OCI-LY7 (cell line): ENCODE results near the gene NCK2. TPM values are rescaled to one million over a fixed set of nuclear protein-coding genes. Genes with fewer than 3 reads are reported as not detected.
A peak's percentile ranks its signal among the peaks of the same experiment; 100 is the strongest.
"Not testable (repeated sequence)": the region's sequence is repeated elsewhere in the genome, so short reads cannot be mapped to it uniquely, and the experiment has no call there.

ENCODE experiments used
- BruUV-seq: library from RNA; stranded (reverse); fragments of 400-500 nt; replicated peaks from 2 replicates; lab custom pipeline; 2021; lab: Mats Ljungman, UMichigan
- CTCF ChIA-PET: fragments of 300-600 bp; sonication (Branson Sonifier 250); formaldehyde crosslinking; loops from one replicate; lab custom pipeline; 2022; ENCODE audit warnings: antibody characterized with exemption; ENCODE audit not compliant: unreplicated experiment; lab: Charles Lee
- POLR2A ChIA-PET: fragments of 300-600 bp; sonication (Branson Sonifier 250); formaldehyde crosslinking; loops from one replicate; lab custom pipeline; 2022; ENCODE audit warnings: antibody characterized with exemption; lab: Charles Lee
- DNase-seq: peaks from one replicate; pipeline ENCODE4 v3.0.0-alpha.2; 2015; ENCODE audit warnings: low spot score
- H2AFZ ChIP-seq: fragments of 200-600 bp; sonication (generic), shearing (Covaris generic); 2 replicates; pipeline ENCODE4 v1.6.1; 2014; ENCODE audit warnings: mild to moderate bottlenecking, antibody characterized with exemption, low read length, moderate library complexity
- H3K27ac ChIP-seq: fragments of 200-600 bp; sonication (generic); 2 replicates; pipeline ENCODE4 v1.5.1; 2014; ENCODE audit warnings: mixed run types, low read depth, mild to moderate bottlenecking, moderate library complexity, low read length, inconsistent platforms; ENCODE audit not compliant: poor library complexity, severe bottlenecking
- H3K36me3 ChIP-seq: fragments of 200-600 bp; sonication (generic); 2 replicates; pipeline ENCODE4 v1.6.1; 2014; ENCODE audit warnings: mild to moderate bottlenecking, antibody characterized with exemption, low read length, moderate library complexity, mixed read lengths; ENCODE audit not compliant: insufficient read depth
- H3K4me1 ChIP-seq: fragments of 200-600 bp; sonication (generic); 2 replicates; pipeline ENCODE4 v1.5.1; 2014; ENCODE audit warnings: mild to moderate bottlenecking, low read length; ENCODE audit not compliant: insufficient read depth, poor library complexity, severe bottlenecking
- H3K4me2 ChIP-seq: fragments of 200-600 bp; sonication (generic); 2 replicates; pipeline ENCODE4 v1.6.1; 2014; ENCODE audit warnings: mild to moderate bottlenecking, low read length
- H3K4me3 ChIP-seq: fragments of 200-600 bp; sonication (generic); 2 replicates; pipeline ENCODE4 v1.5.1; 2014; ENCODE audit warnings: mild to moderate bottlenecking, low read depth, low read length; ENCODE audit not compliant: poor library complexity, severe bottlenecking
- H3K79me2 ChIP-seq: fragments of 200-600 bp; sonication (generic); 2 replicates; pipeline ENCODE4 v1.6.1; 2016; ENCODE audit warnings: low read depth, mild to moderate bottlenecking, low read length, moderate library complexity, mixed read lengths; ENCODE audit not compliant: insufficient read depth
- H3K9me2 ChIP-seq: fragments of 200-600 bp; sonication (generic); 2 replicates; pipeline ENCODE4 v1.6.1; 2016; ENCODE audit warnings: mild to moderate bottlenecking, low read length, mixed read lengths; ENCODE audit not compliant: insufficient read depth
- H3K9me3 ChIP-seq: fragments of 200-600 bp; sonication (generic); 2 replicates; pipeline ENCODE4 v1.6.1; 2014; ENCODE audit warnings: mild to moderate bottlenecking, mixed run types, low read length, mixed read lengths
- H4K20me1 ChIP-seq: fragments of 200-600 bp; sonication (generic); 2 replicates; pipeline ENCODE4 v1.6.1; 2014; ENCODE audit warnings: mild to moderate bottlenecking, antibody characterized with exemption, low read length, moderate library complexity, mixed read lengths; ENCODE audit not compliant: insufficient read depth
- EZH2phosphoT487 ChIP-seq: fragments of 200-600 bp; sonication (generic); IDR thresholded peaks from 2 replicates; pipeline ENCODE4 v1.6.1; 2018; ENCODE audit warnings: low read depth, borderline replicate concordance, mild to moderate bottlenecking, mixed run types, antibody characterized with exemption, low read length, moderate library complexity, mixed read lengths
- intact Hi-C: fragments of 100-400 bp; cut with micrococcal nuclease; formaldehyde crosslinking; loops from one replicate; pipeline ENCODE4 v1.10.0; 2022; ENCODE audit not compliant: unreplicated experiment
- total RNA-seq, 2 experiments: library from RNA; depleted of rRNA in 1 of 2; stranded (reverse); fragments of >200 nt in 1 of 2; shearing (Covaris generic) in 1 of 2; gene quantifications; 2 replicates each; pipeline ENCODE4 v1.2.3, GENCODE V29; 2014 to 2022
- TF ChIP-seq, protein P1 (sequence below): fragments of 200-600 bp; sonication (generic); conservative IDR thresholded peaks from 2 replicates; pipeline ENCODE4 v1.5.1; 2014; ENCODE audit warnings: mild to moderate bottlenecking, antibody characterized with exemption, low read length, moderate library complexity, mixed read lengths

NCK2 gene
- total RNA-seq, 2 experiments from 2014 or later, result 23.4 to 34.2 TPM

DNA sequence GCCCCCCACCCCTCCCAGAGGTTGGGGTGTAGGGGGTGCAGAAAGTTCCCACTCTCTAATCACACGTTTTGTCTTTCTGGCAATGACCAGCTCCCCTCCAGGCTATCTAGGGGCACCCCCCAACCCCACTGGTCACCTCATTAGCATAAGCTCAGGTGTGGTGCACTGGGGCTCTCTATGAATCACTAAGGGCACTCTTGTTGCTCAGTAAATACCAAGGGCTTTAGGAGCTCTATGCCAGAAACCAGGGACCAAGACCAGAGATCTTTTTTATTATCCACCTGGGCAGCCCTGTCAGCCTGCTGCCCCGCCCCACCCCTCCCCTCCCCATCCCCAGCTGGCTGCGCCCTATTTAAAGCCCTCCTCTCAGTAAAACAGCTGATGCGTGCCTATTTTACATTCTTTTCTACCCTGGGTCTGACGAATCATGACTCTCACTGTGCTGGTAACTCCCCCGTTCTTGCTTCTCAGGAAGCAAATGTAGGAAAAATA lies 24.3 kb downstream of the NCK2 start:
- Histone ChIP-seq H3K79me2 (no peaks in the 10 kb centered on the region), H3K9me3 (no peaks in the 10 kb centered on the region), H4K20me1 (no peaks in the 10 kb centered on the region), H3K4me3 (no peak overlapping the region), H3K4me1 (peaks cover 16% of the 10 kb centered on the region), H3K36me3 (no peaks in the 10 kb centered on the region; the same call in 1 of the 2 replicates), H3K9me2 (no peaks in the 10 kb centered on the region), H2AFZ (no peak overlapping the region), H3K4me2 (peak overlapping the region; percentile 20; the same call in 1 of the 2 replicates), H3K27ac (no peak overlapping the region)
- intact Hi-C loops, result no loop called here
- BruUV-seq, result no TSS peak
- peak; percentile 41 for DNase-seq
- ChIA-PET CTCF (no interaction called here), POLR2A (interaction anchor here (0.6 to 2.1 kb wide), 6 partner anchors 10 to 191 kb away, joined by 3 to 7 read pairs (median 3); no protein-coding TSS in a partner anchor)
- TF ChIP-seq EZH2phosphoT487, result no peak
- TF ChIP-seq, protein P1, sequence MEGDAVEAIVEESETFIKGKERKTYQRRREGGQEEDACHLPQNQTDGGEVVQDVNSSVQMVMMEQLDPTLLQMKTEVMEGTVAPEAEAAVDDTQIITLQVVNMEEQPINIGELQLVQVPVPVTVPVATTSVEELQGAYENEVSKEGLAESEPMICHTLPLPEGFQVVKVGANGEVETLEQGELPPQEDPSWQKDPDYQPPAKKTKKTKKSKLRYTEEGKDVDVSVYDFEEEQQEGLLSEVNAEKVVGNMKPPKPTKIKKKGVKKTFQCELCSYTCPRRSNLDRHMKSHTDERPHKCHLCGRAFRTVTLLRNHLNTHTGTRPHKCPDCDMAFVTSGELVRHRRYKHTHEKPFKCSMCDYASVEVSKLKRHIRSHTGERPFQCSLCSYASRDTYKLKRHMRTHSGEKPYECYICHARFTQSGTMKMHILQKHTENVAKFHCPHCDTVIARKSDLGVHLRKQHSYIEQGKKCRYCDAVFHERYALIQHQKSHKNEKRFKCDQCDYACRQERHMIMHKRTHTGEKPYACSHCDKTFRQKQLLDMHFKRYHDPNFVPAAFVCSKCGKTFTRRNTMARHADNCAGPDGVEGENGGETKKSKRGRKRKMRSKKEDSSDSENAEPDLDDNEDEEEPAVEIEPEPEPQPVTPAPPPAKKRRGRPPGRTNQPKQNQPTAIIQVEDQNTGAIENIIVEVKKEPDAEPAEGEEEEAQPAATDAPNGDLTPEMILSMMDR, result no peak

DNA sequence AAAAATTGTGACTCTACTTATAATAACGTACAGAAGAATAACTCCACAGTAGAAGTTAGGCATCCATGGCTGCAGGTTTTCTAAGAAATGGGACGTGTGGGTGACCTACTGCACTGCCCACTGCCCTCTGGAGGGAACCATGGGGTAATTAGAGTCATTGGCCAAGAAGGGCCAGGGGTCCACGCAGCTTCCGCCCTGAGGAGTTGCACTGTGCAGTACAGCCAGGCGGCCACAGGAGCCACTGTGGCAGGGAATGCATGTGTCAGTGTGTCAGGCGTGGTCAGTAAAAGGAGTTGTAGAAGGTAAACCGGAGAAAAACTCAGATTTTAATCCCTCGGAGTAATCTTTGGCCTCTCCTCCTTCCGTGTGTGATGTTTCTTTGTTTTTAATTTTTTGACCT lies 24.8 kb downstream of the NCK2 start:
- Histone ChIP-seq H3K9me2 (no peaks in the 10 kb centered on the region), H3K4me2 (peak overlapping the region; percentile 20; the same call in 1 of the 2 replicates), H3K4me3 (no peak overlapping the region), H3K4me1 (peaks cover 16% of the 10 kb centered on the region), H3K36me3 (no peaks in the 10 kb centered on the region; the same call in 1 of the 2 replicates), H2AFZ (no peak overlapping the region), H3K9me3 (no peaks in the 10 kb centered on the region), H3K27ac (no peak overlapping the region), H4K20me1 (no peaks in the 10 kb centered on the region), H3K79me2 (no peaks in the 10 kb centered on the region)
- no TSS peak for BruUV-seq
- ChIA-PET POLR2A (interaction anchor here (0.6 to 2.1 kb wide), 6 partner anchors 10 to 190 kb away, joined by 3 to 7 read pairs (median 3); no protein-coding TSS in a partner anchor), CTCF (no interaction called here)
- TF ChIP-seq EZH2phosphoT487, result no peak
- TF ChIP-seq, protein P1, result 0 out of 2 replicates have a peak, but pooled peaks have one; percentile 22
- no peak for DNase-seq
- intact Hi-C loops, result no loop called here

GRCh38 chr2:105770149-105770548 lies 25.4 kb downstream of the NCK2 start:
- H3K9me2 ChIP-seq, result no peaks in the 10 kb centered on the region
- no peaks in the 10 kb centered on the region for H4K20me1 ChIP-seq
- no TSS peak for BruUV-seq
- ChIA-PET POLR2A (no interaction called here), CTCF (no interaction called here)
- no peak for DNase-seq
- H3K9me3 ChIP-seq, result no peaks in the 10 kb centered on the region
- H3K27ac ChIP-seq, result no peak overlapping the region
- H3K36me3 ChIP-seq, result no peaks in the 10 kb centered on the region; the same call in 1 of the 2 replicates
- no peak overlapping the region for H3K4me3 ChIP-seq
- intact Hi-C loops, result no loop called here
- H2AFZ ChIP-seq, result no peak overlapping the region
- peaks cover 6% of the 10 kb centered on the region; the same call in 1 of the 2 replicates for H3K79me2 ChIP-seq
- no peak overlapping the region for H3K4me2 ChIP-seq
- no peak for TF ChIP-seq EZH2phosphoT487
- TF ChIP-seq, protein P1, result no peak
- peaks cover 18% of the 10 kb centered on the region for H3K4me1 ChIP-seq

- H2AFZ ChIP-seq, H3K79me2 ChIP-seq, intact Hi-C loops, BruUV-seq, H3K4me2 ChIP-seq, H3K27ac ChIP-seq, DNase-seq, CTCF ChIA-PET, H3K4me3 ChIP-seq, H3K9me2 ChIP-seq, H3K9me3 ChIP-seq, H4K20me1 ChIP-seq, H3K36me3 ChIP-seq: not testable (repeated sequence)
- POLR2A ChIA-PET, result interaction anchor here (0.6 kb wide), 1 partner anchor 343 kb away, joined by 3 read pairs; no protein-coding TSS in a partner anchor
- peaks cover 29% of the 10 kb centered on the region for H3K4me1 ChIP-seq
These were observed 26.6 kb downstream of the NCK2 start for GRCh38 chr2:105771291-105771690.
